ENCODE data around the gene SARNP. TPM values are rescaled to one million over a fixed set of nuclear protein-coding genes. Genes with fewer than 3 reads are reported as not detected.
A peak's percentile ranks its signal among the peaks of the same experiment; 100 is the strongest.

Gene SARNP
- total RNA-seq, 2 experiments from 2014 or later = 91.1 to 94.8 TPM

- CTCF ChIA-PET = interaction anchor here (0.8 to 4.4 kb wide), 13 partner anchors 11 to 222 kb away, joined by 3 to 56 read pairs (median 9); partner anchors contain the start of genes CD63, DNAJC14 and GDF11
- H3K36me3 Mint-ChIP-seq (ENCODE audit: low read depth) = peaks cover 59% of the 10 kb centered on the region
- POLR2A ChIA-PET = interaction anchor here (0.9 to 4.1 kb wide), 8 partner anchors 11 to 222 kb away, joined by 3 to 62 read pairs (median 10); partner anchors contain the start of genes DNAJC14, PYM1 and RAB5B
- DNase-seq = no peak
- no peaks in the 10 kb centered on the region for H3K27me3 Mint-ChIP-seq (ENCODE audit: low read depth)
- no peak for ATAC-seq
- no peak overlapping the region for H3K4me3 Mint-ChIP-seq
- peaks cover 45% of the 10 kb centered on the region for H3K4me1 Mint-ChIP-seq (ENCODE audit: low read depth)
- H3K9me3 Mint-ChIP-seq (ENCODE audit: insufficient read depth) = no peaks in the 10 kb centered on the region
- H3K27ac Mint-ChIP-seq = peak overlapping the region; percentile 36
Measured at GRCh38 chr12:55818886-55819285, 1.4 kb upstream of the SARNP start.

GRCh38 chr12:55818140-55818728, 710 bp upstream of the SARNP start:
- CTCF ChIA-PET = interaction anchor here (0.7 to 4.4 kb wide), 25 partner anchors 9 to 299 kb away, joined by 3 to 56 read pairs (median 5); partner anchors contain the start of genes CD63, DNAJC14, ERBB3 and GDF11
- H3K36me3 Mint-ChIP-seq (ENCODE audit: low read depth) = peaks cover 59% of the 10 kb centered on the region
- H3K4me1 Mint-ChIP-seq (ENCODE audit: low read depth) = peaks cover 44% of the 10 kb centered on the region
- H3K4me3 Mint-ChIP-seq = no peak overlapping the region
- POLR2A ChIA-PET = interaction anchor here (0.8 to 4.1 kb wide), 22 partner anchors 8 to 372 kb away, joined by 3 to 62 read pairs (median 5); partner anchors contain the start of genes CD63, DNAJC14, GDF11 and PYM1
- DNase-seq (no peak), ATAC-seq (peak; percentile 57)
- no peak overlapping the region for H3K27ac Mint-ChIP-seq
- H3K27me3 Mint-ChIP-seq (ENCODE audit: low read depth) = no peaks in the 10 kb centered on the region
- H3K9me3 Mint-ChIP-seq (ENCODE audit: insufficient read depth) = no peaks in the 10 kb centered on the region

DNA sequence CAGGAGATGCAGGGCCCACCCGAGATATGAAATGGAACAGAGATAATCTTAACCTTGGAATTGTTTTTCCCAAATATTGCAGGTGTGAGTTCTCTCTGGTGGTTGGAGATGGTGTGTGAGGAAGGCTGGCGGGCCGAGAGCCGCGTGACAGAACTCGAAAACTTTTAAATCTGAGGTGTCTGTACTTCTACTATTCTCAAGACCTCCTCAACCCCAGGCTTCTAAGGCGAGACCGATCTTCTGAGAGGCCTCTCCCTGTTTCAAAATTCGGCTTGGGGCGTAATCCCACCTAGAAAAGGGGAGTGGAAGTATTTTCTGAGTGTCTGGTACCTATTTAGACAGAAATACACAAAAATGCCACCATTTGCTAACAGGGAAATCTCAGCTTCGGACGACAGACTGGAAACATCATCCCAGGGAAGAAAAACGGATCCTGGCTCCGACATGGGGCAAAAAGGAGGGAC, 611 bp downstream of the SARNP start:
- no peaks in the 10 kb centered on the region for H3K27me3 Mint-ChIP-seq (ENCODE audit: low read depth)
- ChIA-PET CTCF (interaction anchor here (0.6 to 4.4 kb wide), 15 partner anchors 8 to 213 kb away, joined by 3 to 56 read pairs (median 9); partner anchors contain the start of genes CD63, DNAJC14, GDF11 and RAB5B), POLR2A (interaction anchor here (0.6 to 4.1 kb wide), 12 partner anchors 13 to 296 kb away, joined by 3 to 62 read pairs (median 9); partner anchors contain the start of genes CD63, DNAJC14, GDF11 and PYM1)
- H3K4me1 Mint-ChIP-seq (ENCODE audit: low read depth) = peaks cover 52% of the 10 kb centered on the region
- no peaks in the 10 kb centered on the region for H3K9me3 Mint-ChIP-seq (ENCODE audit: insufficient read depth)
- no peak for DNase-seq
- H3K27ac Mint-ChIP-seq = no peak overlapping the region
- no peak for ATAC-seq
- H3K36me3 Mint-ChIP-seq (ENCODE audit: low read depth) = peaks cover 56% of the 10 kb centered on the region
- no peak overlapping the region for H3K4me3 Mint-ChIP-seq

GRCh38 chr12:55815473-55815872, 2.1 kb downstream of the SARNP start:
- Mint-ChIP-seq H3K4me1 (ENCODE audit: low read depth) (peaks cover 55% of the 10 kb centered on the region), H3K27ac (no peak overlapping the region), H3K9me3 (ENCODE audit: insufficient read depth) (no peaks in the 10 kb centered on the region), H3K27me3 (ENCODE audit: low read depth) (no peaks in the 10 kb centered on the region), H3K4me3 (no peak overlapping the region), H3K36me3 (ENCODE audit: low read depth) (peaks cover 49% of the 10 kb centered on the region)
- DNase-seq (no peak), ATAC-seq (no peak)
- POLR2A ChIA-PET = interaction anchor here (1.0 to 3.4 kb wide), 2 partner anchors 9 to 117 kb away, joined by 3 to 20 read pairs; no protein-coding TSS in a partner anchor
- CTCF ChIA-PET = interaction anchor here (1.0 to 4.4 kb wide), 4 partner anchors 19 to 124 kb away, joined by 3 to 56 read pairs (median 36); no protein-coding TSS in a partner anchor

- peaks cover 49% of the 10 kb centered on the region for H3K4me1 Mint-ChIP-seq (ENCODE audit: low read depth)
- DNase-seq = no peak
- no peak for ATAC-seq
- ChIA-PET POLR2A (interaction anchor here (2.5 kb wide), 1 partner anchor 114 kb away, joined by 8 read pairs; the partner anchor contains the start of gene PYM1), CTCF (interaction anchor here (1.8 to 3.3 kb wide), 3 partner anchors 18 to 112 kb away, joined by 5 to 21 read pairs (median 8); no protein-coding TSS in a partner anchor)
- no peaks in the 10 kb centered on the region for H3K9me3 Mint-ChIP-seq (ENCODE audit: insufficient read depth)
- H3K4me3 Mint-ChIP-seq = no peak overlapping the region
- H3K27ac Mint-ChIP-seq = no peak overlapping the region
- peaks cover 39% of the 10 kb centered on the region for H3K36me3 Mint-ChIP-seq (ENCODE audit: low read depth)
- no peaks in the 10 kb centered on the region for H3K27me3 Mint-ChIP-seq (ENCODE audit: low read depth)
Measured at GRCh38 chr12:55814257-55814656, 3.3 kb downstream of the SARNP start.

- Mint-ChIP-seq H3K4me3 (no peak overlapping the region), H3K36me3 (ENCODE audit: low read depth) (peaks cover 36% of the 10 kb centered on the region), H3K27ac (no peak overlapping the region), H3K4me1 (ENCODE audit: low read depth) (peaks cover 41% of the 10 kb centered on the region), H3K27me3 (ENCODE audit: low read depth) (no peaks in the 10 kb centered on the region), H3K9me3 (ENCODE audit: insufficient read depth) (no peaks in the 10 kb centered on the region)
- DNase-seq = no peak
- ChIA-PET CTCF (interaction anchor here (0.6 to 3.3 kb wide), 5 partner anchors 9 to 1500 kb away, joined by 3 to 21 read pairs (median 4); no protein-coding TSS in a partner anchor), POLR2A (interaction anchor here (2.5 kb wide), 1 partner anchor 116 kb away, joined by 8 read pairs; the partner anchor contains the start of gene PYM1)
- no peak for ATAC-seq
Measured at GRCh38 chr12:55812088-55812487, 5.4 kb downstream of the SARNP start.

- ATAC-seq (no peak), DNase-seq (no peak)
- CTCF ChIA-PET = interaction anchor here (0.8 to 1.4 kb wide), 2 partner anchors 13 to 71 kb away, joined by 3 read pairs; no protein-coding TSS in a partner anchor
- peak overlapping the region; percentile 33 for H3K27ac Mint-ChIP-seq
- peaks cover 23% of the 10 kb centered on the region for H3K4me1 Mint-ChIP-seq (ENCODE audit: low read depth)
- H3K9me3 Mint-ChIP-seq (ENCODE audit: insufficient read depth) = no peaks in the 10 kb centered on the region
- H3K4me3 Mint-ChIP-seq = no peak overlapping the region
- POLR2A ChIA-PET = interaction anchor here (1.0 kb wide), 1 partner anchor 14 kb away, joined by 6 read pairs; no protein-coding TSS in a partner anchor
- H3K27me3 Mint-ChIP-seq (ENCODE audit: low read depth) = no peaks in the 10 kb centered on the region
- H3K36me3 Mint-ChIP-seq (ENCODE audit: low read depth) = peaks cover 34% of the 10 kb centered on the region
Measured at GRCh38 chr12:55809274-55809673, 8.2 kb downstream of the SARNP start.

DNA sequence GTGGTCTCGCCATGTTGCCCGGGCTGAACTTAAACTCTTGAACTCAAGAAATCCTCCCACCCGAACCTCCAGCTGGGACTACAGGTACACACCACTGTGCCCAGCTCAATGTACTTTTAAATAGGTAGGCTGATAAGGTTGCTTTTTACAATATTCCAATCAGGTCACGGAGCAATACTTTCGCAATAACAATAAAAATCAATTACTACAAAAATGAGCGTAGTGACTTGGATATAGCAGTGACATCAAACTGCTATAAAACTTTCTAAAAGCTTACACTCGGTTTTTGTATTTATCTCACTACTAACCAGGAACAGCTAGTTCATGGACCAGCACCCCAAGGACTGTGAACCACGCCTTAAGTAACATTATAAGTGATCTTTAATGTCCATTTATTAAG, 10.5 kb downstream of the SARNP start:
- no peak for ATAC-seq
- ChIA-PET CTCF (interaction anchor here (0.9 to 1.2 kb wide), 4 partner anchors 9 to 133 kb away, joined by 3 to 4 read pairs (median 3); no protein-coding TSS in a partner anchor), POLR2A (interaction anchor here (1.1 kb wide), 1 partner anchor 11 kb away, joined by 3 read pairs; the partner anchor contains the start of genes ORMDL2 and SARNP)
- Mint-ChIP-seq H3K27ac (no peak overlapping the region), H3K36me3 (ENCODE audit: low read depth) (peaks cover 35% of the 10 kb centered on the region), H3K4me3 (no peak overlapping the region), H3K27me3 (ENCODE audit: low read depth) (no peaks in the 10 kb centered on the region), H3K9me3 (ENCODE audit: insufficient read depth) (no peaks in the 10 kb centered on the region), H3K4me1 (ENCODE audit: low read depth) (peaks cover 6% of the 10 kb centered on the region)
- DNase-seq = no peak

- Mint-ChIP-seq H3K4me1 (ENCODE audit: low read depth) (peaks cover 12% of the 10 kb centered on the region), H3K27me3 (ENCODE audit: low read depth) (no peaks in the 10 kb centered on the region), H3K36me3 (ENCODE audit: low read depth) (peaks cover 59% of the 10 kb centered on the region), H3K4me3 (no peak overlapping the region), H3K27ac (no peak overlapping the region), H3K9me3 (ENCODE audit: insufficient read depth) (no peaks in the 10 kb centered on the region)
- CTCF ChIA-PET = interaction anchor here (0.8 to 7.4 kb wide), 15 partner anchors 9 to 199 kb away, joined by 3 to 114 read pairs (median 5); partner anchors contain the start of genes DNAJC14, ORMDL2 and SARNP
- POLR2A ChIA-PET = no interaction called here
- ATAC-seq (no peak), DNase-seq (no peak)
Measured at GRCh38 chr12:55797550-55797949, 20.0 kb downstream of the SARNP start.

- H3K36me3 Mint-ChIP-seq (ENCODE audit: low read depth) = peaks cover 57% of the 10 kb centered on the region
- no peak for ATAC-seq
- POLR2A ChIA-PET = interaction anchor here (0.5 kb wide), 1 partner anchor 100 kb away, joined by 3 read pairs; no protein-coding TSS in a partner anchor
- H3K4me3 Mint-ChIP-seq = no peak overlapping the region
- no peak for DNase-seq
- H3K27me3 Mint-ChIP-seq (ENCODE audit: low read depth) = no peaks in the 10 kb centered on the region
- no peaks in the 10 kb centered on the region for H3K9me3 Mint-ChIP-seq (ENCODE audit: insufficient read depth)
- H3K4me1 Mint-ChIP-seq (ENCODE audit: low read depth) = peaks cover 12% of the 10 kb centered on the region
- H3K27ac Mint-ChIP-seq = no peak overlapping the region
- CTCF ChIA-PET = interaction anchor here (0.8 to 7.4 kb wide), 19 partner anchors 8 to 199 kb away, joined by 3 to 114 read pairs (median 5); partner anchors contain the start of genes DNAJC14, ORMDL2 and SARNP
Measured at GRCh38 chr12:55797068-55797467, 20.5 kb downstream of the SARNP start.

DNA sequence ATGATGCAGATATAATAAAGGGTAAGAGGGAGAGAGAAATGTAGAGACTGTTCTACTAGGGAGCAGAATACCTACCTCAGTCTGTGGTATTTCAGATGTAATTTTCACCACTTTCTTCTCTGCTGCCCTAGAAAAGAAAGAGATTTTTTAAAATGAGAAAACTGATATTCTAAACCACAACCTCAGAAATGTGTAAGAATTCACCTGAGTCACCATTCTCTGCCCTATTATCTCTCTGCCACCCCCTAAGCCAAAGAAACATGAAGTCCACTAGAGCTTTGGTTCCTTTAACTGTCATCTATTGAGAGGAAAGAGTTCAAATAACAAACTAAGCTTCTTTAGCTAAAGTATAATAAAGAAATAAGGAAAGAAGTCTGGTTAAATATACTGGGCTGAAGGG, 21.6 kb downstream of the SARNP start:
- no peak overlapping the region for H3K4me3 Mint-ChIP-seq
- H3K27ac Mint-ChIP-seq = no peak overlapping the region
- POLR2A ChIA-PET = no interaction called here
- H3K27me3 Mint-ChIP-seq (ENCODE audit: low read depth) = no peaks in the 10 kb centered on the region
- no peaks in the 10 kb centered on the region for H3K9me3 Mint-ChIP-seq (ENCODE audit: insufficient read depth)
- no peak for ATAC-seq
- no peak for DNase-seq
- CTCF ChIA-PET = interaction anchor here (0.7 to 7.4 kb wide), 15 partner anchors 11 to 143 kb away, joined by 3 to 114 read pairs (median 5); partner anchors contain the start of genes DNAJC14, ORMDL2 and SARNP
- H3K36me3 Mint-ChIP-seq (ENCODE audit: low read depth) = peaks cover 54% of the 10 kb centered on the region
- H3K4me1 Mint-ChIP-seq (ENCODE audit: low read depth) = peaks cover 12% of the 10 kb centered on the region
